Measurements from ENCODE around the gene HCRTR1.

Gene HCRTR1

GRCh38 chr1:31624309-31624708, 6.8 kb downstream of the HCRTR1 start:
- TF ChIP-seq CTCF (IDR thresholded peaks at IDR 0.05; ENCODE audit: low read depth, low read length, missing control alignments), result no peak
- no peak for DNase-seq (ENCODE audit: low read depth)
- H3K4me3 ChIP-seq (ENCODE audit: low read depth, low read length), result no peak overlapping the region

DNA sequence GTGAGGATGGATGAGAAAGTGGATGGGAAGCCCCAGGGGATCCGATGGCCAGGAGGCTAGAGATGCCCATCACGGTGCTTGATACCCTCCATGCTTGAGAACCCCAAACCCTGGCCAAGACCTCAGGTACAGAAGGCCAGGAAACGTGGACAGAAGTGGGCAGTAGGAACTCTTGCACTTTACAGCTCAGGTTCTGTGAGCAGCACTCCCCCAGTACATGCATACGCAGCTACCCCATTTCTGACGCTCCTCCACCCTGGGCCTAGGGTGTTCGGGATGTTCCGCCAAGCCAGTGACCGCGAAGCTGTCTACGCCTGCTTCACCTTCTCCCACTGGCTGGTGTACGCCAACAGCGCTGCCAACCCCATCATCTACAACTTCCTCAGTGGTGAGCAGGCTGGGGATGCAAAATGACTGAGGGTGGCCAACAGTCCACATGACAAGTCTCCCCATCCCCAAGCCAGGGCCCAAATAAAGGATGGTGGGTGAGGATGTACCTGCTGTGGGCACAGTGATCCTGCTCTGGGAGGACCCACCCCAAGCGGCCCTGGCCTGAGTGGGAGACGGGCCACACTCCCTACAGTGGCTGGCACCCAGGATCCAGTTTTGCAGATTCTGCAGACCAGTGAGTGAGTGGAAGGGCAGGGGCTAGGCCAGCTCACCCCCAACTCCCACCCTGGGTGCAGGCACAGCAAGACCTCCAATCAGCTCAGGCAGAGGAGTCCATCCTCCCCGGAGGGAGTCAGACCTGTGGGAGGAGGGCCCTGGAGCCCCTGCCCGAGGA, 7.4 kb downstream of the HCRTR1 start:
- no peak overlapping the region for H3K4me3 ChIP-seq (ENCODE audit: low read depth, low read length)
- DNase-seq (ENCODE audit: low read depth), result no peak
- no peak for TF ChIP-seq CTCF (IDR thresholded peaks at IDR 0.05; ENCODE audit: low read depth, low read length, missing control alignments)

DNA sequence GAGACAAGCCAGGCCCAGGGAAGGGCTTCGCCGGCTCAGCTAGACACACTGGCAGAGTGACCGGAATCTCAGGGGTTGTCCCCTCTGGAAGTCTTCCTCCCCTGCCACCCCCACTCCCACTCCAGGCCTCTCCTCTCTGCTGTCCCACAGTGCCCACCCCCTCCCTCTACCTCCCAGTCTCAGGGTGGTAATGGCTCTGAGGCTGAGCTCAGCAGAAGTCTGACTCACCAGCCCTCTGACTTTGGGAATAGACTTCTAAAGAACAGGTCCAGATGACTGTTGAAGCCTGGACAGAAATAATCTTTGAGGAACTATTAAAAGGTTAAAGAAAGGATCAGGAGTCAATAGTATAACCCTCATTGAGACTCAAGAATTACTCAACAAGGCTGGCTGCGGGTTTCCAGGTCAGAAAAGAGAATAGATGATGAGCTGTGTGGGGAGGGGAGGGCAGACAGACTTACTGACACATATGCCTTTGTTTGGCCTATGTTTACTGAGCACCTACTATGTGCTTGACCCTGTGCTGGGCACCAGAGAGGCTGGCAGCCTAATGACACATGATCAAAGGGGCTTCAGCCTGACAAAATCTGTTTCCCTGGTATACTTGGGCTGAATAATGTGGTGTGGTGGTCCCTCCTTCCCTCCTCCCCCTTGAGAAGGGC, 8.2 kb downstream of the HCRTR1 start:
- TF ChIP-seq CTCF (IDR thresholded peaks at IDR 0.05; ENCODE audit: low read depth, low read length, missing control alignments), result no peak
- no peak for DNase-seq (ENCODE audit: low read depth)
- no peak overlapping the region for H3K4me3 ChIP-seq (ENCODE audit: low read depth, low read length)

- no peak overlapping the region for H3K4me3 ChIP-seq (ENCODE audit: low read depth, low read length)
- no peak for DNase-seq (ENCODE audit: low read depth)
- TF ChIP-seq CTCF (IDR thresholded peaks at IDR 0.05; ENCODE audit: low read depth, low read length, missing control alignments), result no peak
These were observed 9.0 kb downstream of the HCRTR1 start for GRCh38 chr1:31626223-31627207.

- no peak for DNase-seq (ENCODE audit: low read depth)
- no peak for TF ChIP-seq CTCF (IDR thresholded peaks at IDR 0.05; ENCODE audit: low read depth, low read length, missing control alignments)
- H3K4me3 ChIP-seq (ENCODE audit: low read depth, low read length), result no peak overlapping the region
These were observed 9.9 kb downstream of the HCRTR1 start for GRCh38 chr1:31627301-31627929.

- DNase-seq (ENCODE audit: low read depth), result no peak
- no peak overlapping the region for H3K4me3 ChIP-seq (ENCODE audit: low read depth, low read length)
- no peak for TF ChIP-seq CTCF (IDR thresholded peaks at IDR 0.05; ENCODE audit: low read depth, low read length, missing control alignments)
These were observed 10.6 kb downstream of the HCRTR1 start for GRCh38 chr1:31627930-31628559.

Measured in GM12864 (cell line).